ENCODE results near the gene HTT.

The HTT gene

GRCh38 chr4:3255611-3256186, 181.2 kb downstream of the HTT start:
- Histone ChIP-seq H2AK5ac (ENCODE audit: low read depth, low read length) (no peak overlapping the region), H3K9me3 (replicated peaks in 1 of 2; ENCODE audit: control insufficient read depth in 2 of 2, insufficient read depth in 1 of 2, low read depth in 1 of 2, low read length in 2 of 2) (no peaks in the 10 kb centered on the region), H2BK120ac (ENCODE audit: low read depth, low read length) (peak overlapping the region; percentile 47), H2AFZ (ENCODE audit: low read length) (no peak overlapping the region), H2BK15ac (ENCODE audit: low read length) (peak overlapping the region; percentile 75), H4K8ac (ENCODE audit: low read depth, low read length) (no peak overlapping the region), H3K18ac (ENCODE audit: low read length) (peak overlapping the region; percentile 57), H3K4me1 (ENCODE audit: control insufficient read depth in 2 of 2, insufficient read depth in 1 of 2, low read depth in 1 of 2, low read length in 2 of 2) (peaks cover 6 to 8% of the 10 kb centered on the region in 2 donors), H3K79me1 (ENCODE audit: low read depth, low read length) (no peaks in the 10 kb centered on the region), H3K4ac (ENCODE audit: low read length) (peak overlapping the region; percentile 53), H3K27me3 (ENCODE audit: control insufficient read depth in 3 of 3, insufficient read depth in 3 of 3, low read depth in 1 of 3, low read length in 3 of 3) (no peaks in the 10 kb centered on the region), H3K27ac (replicated peaks; ENCODE audit: low read length) (no peak overlapping the region), H3K4me3 (ENCODE audit: low read length in 2 of 2) (no peak overlapping the region), H3K23ac (ENCODE audit: low read depth, low read length, poor library complexity) (no peak overlapping the region), H2BK5ac (ENCODE audit: low read length) (no peak overlapping the region), H3K36me3 (replicated peaks in 1 of 2; ENCODE audit: control insufficient read depth in 2 of 2, insufficient read depth in 2 of 2, low read length in 2 of 2) (no peaks in the 10 kb centered on the region), H2BK12ac (ENCODE audit: low read length) (peak overlapping the region; percentile 84), H3K9ac (ENCODE audit: low read depth, low read length, poor library complexity) (no peak overlapping the region), H3K14ac (ENCODE audit: low read length) (peak overlapping the region; percentile 56), H4K91ac (ENCODE audit: low read depth, low read length, poor library complexity) (no peak overlapping the region), H3K4me2 (ENCODE audit: insufficient read depth, low read length, poor library complexity, severe bottlenecking) (no peak overlapping the region)
- DNase-seq (ENCODE audit: low spot score): no peak
- WGBS, 2 donors (ENCODE audit: extremely low coverage in 2 of 2, insufficient read length in 2 of 2, insufficient replicate concordance in 1 of 2): no CpG with 5 or more reads among the region's 36 CpGs

- H4K8ac ChIP-seq (ENCODE audit: low read depth, low read length): peak overlapping the region; percentile 65
- peak overlapping the region; percentile 48 for H3K18ac ChIP-seq (ENCODE audit: low read length)
- peaks cover 6 to 8% of the 10 kb centered on the region in 2 donors for H3K4me1 ChIP-seq (ENCODE audit: control insufficient read depth in 2 of 2, insufficient read depth in 1 of 2, low read depth in 1 of 2, low read length in 2 of 2)
- H2BK5ac ChIP-seq (ENCODE audit: low read length): peak overlapping the region; percentile 53
- no peak overlapping the region for H3K9ac ChIP-seq (ENCODE audit: low read depth, low read length, poor library complexity)
- no peaks in the 10 kb centered on the region for H3K36me3 ChIP-seq (replicated peaks in 1 of 2; ENCODE audit: control insufficient read depth in 2 of 2, insufficient read depth in 2 of 2, low read length in 2 of 2)
- no peak overlapping the region for H3K4ac ChIP-seq (ENCODE audit: low read length)
- H2BK120ac ChIP-seq (ENCODE audit: low read depth, low read length): no peak overlapping the region
- no peak for DNase-seq (ENCODE audit: low spot score)
- H2BK12ac ChIP-seq (ENCODE audit: low read length): no peak overlapping the region
- H3K9me3 ChIP-seq (replicated peaks in 1 of 2; ENCODE audit: control insufficient read depth in 2 of 2, insufficient read depth in 1 of 2, low read depth in 1 of 2, low read length in 2 of 2): no peaks in the 10 kb centered on the region
- H3K27me3 ChIP-seq (ENCODE audit: control insufficient read depth in 3 of 3, insufficient read depth in 3 of 3, low read depth in 1 of 3, low read length in 3 of 3): no peaks in the 10 kb centered on the region
- no peak overlapping the region for H2AK5ac ChIP-seq (ENCODE audit: low read depth, low read length)
- H3K79me1 ChIP-seq (ENCODE audit: low read depth, low read length): no peaks in the 10 kb centered on the region
- H3K4me2 ChIP-seq (ENCODE audit: insufficient read depth, low read length, poor library complexity, severe bottlenecking): no peak overlapping the region
- H3K4me3 ChIP-seq (ENCODE audit: low read length in 2 of 2): no peak overlapping the region
- no peak overlapping the region for H3K14ac ChIP-seq (ENCODE audit: low read length)
- no peak overlapping the region for H4K91ac ChIP-seq (ENCODE audit: low read depth, low read length, poor library complexity)
- no peak overlapping the region for H3K27ac ChIP-seq (replicated peaks; ENCODE audit: low read length)
- no peak overlapping the region for H3K23ac ChIP-seq (ENCODE audit: low read depth, low read length, poor library complexity)
- peak overlapping the region; percentile 67 for H2BK15ac ChIP-seq (ENCODE audit: low read length)
- no CpG with 5 or more reads among the region's 21 CpGs for WGBS, 2 donors (ENCODE audit: extremely low coverage in 2 of 2, insufficient read length in 2 of 2, insufficient replicate concordance in 1 of 2)
- H2AFZ ChIP-seq (ENCODE audit: low read length): no peak overlapping the region
Observed at GRCh38 chr4:3256230-3257102, 182.0 kb downstream of the HTT start.

DNA sequence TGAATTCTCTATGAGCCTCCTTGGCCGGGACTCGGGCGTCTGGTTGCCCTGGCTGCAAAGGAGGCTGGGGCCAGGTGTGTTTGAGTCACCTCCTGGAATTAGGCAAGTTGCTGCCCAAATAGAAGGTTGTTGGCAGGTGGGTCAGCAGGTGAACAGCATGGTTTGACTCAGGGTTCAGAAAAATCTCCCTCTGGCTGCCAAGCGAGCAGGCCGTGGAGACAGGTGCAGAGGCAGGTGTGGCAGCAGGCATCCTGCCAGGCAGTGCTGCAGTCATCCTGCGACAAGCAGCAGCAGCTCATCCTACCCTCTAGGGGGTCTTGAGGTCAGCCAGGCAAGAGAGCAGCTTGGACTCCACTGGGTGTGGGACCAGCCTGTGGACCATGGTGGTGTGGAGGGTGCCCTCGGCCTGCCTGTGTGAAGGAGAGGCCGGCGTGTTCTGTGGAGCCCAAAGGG, 182.6 kb downstream of the HTT start:
- Histone ChIP-seq H3K4me1 (ENCODE audit: control insufficient read depth in 2 of 2, insufficient read depth in 1 of 2, low read depth in 1 of 2, low read length in 2 of 2) (peaks cover 6 to 8% of the 10 kb centered on the region in 2 donors), H2BK15ac (ENCODE audit: low read length) (peak overlapping the region; percentile 89), H2BK120ac (ENCODE audit: low read depth, low read length) (no peak overlapping the region), H3K27me3 (ENCODE audit: control insufficient read depth in 3 of 3, insufficient read depth in 3 of 3, low read depth in 1 of 3, low read length in 3 of 3) (no peaks in the 10 kb centered on the region), H4K8ac (ENCODE audit: low read depth, low read length) (peak overlapping the region; percentile 96), H2AFZ (ENCODE audit: low read length) (no peak overlapping the region), H3K27ac (replicated peaks; ENCODE audit: low read length) (no peak overlapping the region), H3K18ac (ENCODE audit: low read length) (peak overlapping the region; percentile 35), H3K36me3 (replicated peaks in 1 of 2; ENCODE audit: control insufficient read depth in 2 of 2, insufficient read depth in 2 of 2, low read length in 2 of 2) (no peaks in the 10 kb centered on the region), H4K91ac (ENCODE audit: low read depth, low read length, poor library complexity) (no peak overlapping the region), H2AK5ac (ENCODE audit: low read depth, low read length) (peak overlapping the region; percentile 74), H3K14ac (ENCODE audit: low read length) (peak overlapping the region; percentile 56), H3K79me1 (ENCODE audit: low read depth, low read length) (no peaks in the 10 kb centered on the region), H3K9ac (ENCODE audit: low read depth, low read length, poor library complexity) (peak overlapping the region; percentile 2), H3K9me3 (replicated peaks in 1 of 2; ENCODE audit: control insufficient read depth in 2 of 2, insufficient read depth in 1 of 2, low read depth in 1 of 2, low read length in 2 of 2) (no peaks in the 10 kb centered on the region), H3K23ac (ENCODE audit: low read depth, low read length, poor library complexity) (peak overlapping the region; percentile 80), H3K4me2 (ENCODE audit: insufficient read depth, low read length, poor library complexity, severe bottlenecking) (no peak overlapping the region), H3K4me3 (ENCODE audit: low read length in 2 of 2) (no peak overlapping the region), H2BK12ac (ENCODE audit: low read length) (no peak overlapping the region), H3K4ac (ENCODE audit: low read length) (no peak overlapping the region), H2BK5ac (ENCODE audit: low read length) (peak overlapping the region; percentile 53)
- no peak for DNase-seq (ENCODE audit: low spot score)
- WGBS, 2 donors (ENCODE audit: extremely low coverage in 2 of 2, insufficient read length in 2 of 2, insufficient replicate concordance in 1 of 2): no CpG with 5 or more reads among the region's 9 CpGs
